Naive B cell (primary cell): ENCODE results near the gene TMUB1. TPM values are rescaled to one million over a fixed set of nuclear protein-coding genes. Genes with fewer than 3 reads are reported as not detected.

Source experiments
- ATAC-seq, 2 donors: fragments of 150-1000 bp; cut with Tn5 transposase; 2 replicates each; pipeline ENCODE4 v1.10.0; 2021; ENCODE audit warnings: low read depth in 2 of 2, mild to moderate bottlenecking in 2 of 2, moderate library complexity in 2 of 2
- DNase-seq: peaks from one replicate; pipeline ENCODE4 v3.0.0; 2022
- H3K27ac Mint-ChIP-seq, 6 donors: one replicate each; pipeline ENCODE4 v1.8.0; 2020 to 2022; ENCODE audit warnings: mild to moderate bottlenecking in 6 of 6, mixed read lengths in 6 of 6, moderate library complexity in 5 of 6, inconsistent platforms in 2 of 6
- H3K27me3 Mint-ChIP-seq, 3 donors: one replicate each; pipeline ENCODE4 v1.8.0; 2021 to 2022; ENCODE audit warnings: mixed read lengths in 3 of 3, mild to moderate bottlenecking in 1 of 3
- H3K36me3 Mint-ChIP-seq, 2 donors: one replicate each; pipeline ENCODE4 v1.8.0; 2020 to 2022; ENCODE audit warnings: mixed read lengths in 2 of 2, inconsistent platforms in 1 of 2, mild to moderate bottlenecking in 1 of 2
- H3K4me1 Mint-ChIP-seq, 3 donors: one replicate each; pipeline ENCODE4 v1.8.0; 2020 to 2022; ENCODE audit warnings: mixed read lengths in 3 of 3, inconsistent platforms in 1 of 3, mild to moderate bottlenecking in 1 of 3, moderate library complexity in 1 of 3
- H3K4me3 Mint-ChIP-seq, 8 donors: one replicate each; pipeline ENCODE4 v1.8.0; 2020 to 2022; ENCODE audit warnings: mild to moderate bottlenecking in 8 of 8, mixed read lengths in 8 of 8, moderate library complexity in 8 of 8, inconsistent platforms in 2 of 8
- H3K9me3 Mint-ChIP-seq, 7 donors: one replicate each; pipeline ENCODE4 v1.8.0; 2020 to 2022; ENCODE audit warnings: mixed read lengths in 7 of 7, mild to moderate bottlenecking in 5 of 7, inconsistent platforms in 2 of 7, moderate library complexity in 1 of 7
- polyA plus RNA-seq, 6 donors: library from polyadenylated mRNA; unstranded; fragments of 300-500 nt; fragmentation: Illumina TruSeq; gene quantifications; one replicate each; pipeline ENCODE4 v1.2.3, GENCODE V29; 2021; ENCODE audit warnings: low read depth in 6 of 6

The TMUB1 gene
- polyA plus RNA-seq, 6 donors from 2014 or later, result 36.3 to 66.1 (median 45.5) TPM

DNA sequence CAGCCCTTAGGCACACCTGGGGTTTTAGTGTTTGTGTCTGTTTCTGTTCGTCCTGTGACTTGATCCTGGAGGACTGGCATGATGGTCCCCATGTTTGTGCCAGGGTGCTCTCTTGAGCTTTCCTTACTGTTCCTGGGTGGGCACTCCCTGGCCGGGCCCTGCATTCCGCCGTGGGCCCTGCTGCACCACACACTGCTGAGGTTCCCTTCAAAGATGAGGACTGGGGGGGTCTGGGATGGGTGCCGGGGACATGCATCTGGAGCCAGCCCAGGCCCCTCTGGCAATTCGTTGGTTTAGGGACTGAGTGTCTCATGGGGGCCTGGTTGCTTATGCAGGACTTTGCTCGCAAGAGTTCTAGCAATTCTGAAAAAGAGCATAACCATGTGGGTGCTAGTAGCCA, 7.7 kb upstream of the TMUB1 start:
- peaks cover 0 to 1% of the 10 kb centered on the region in 2 donors for H3K36me3 Mint-ChIP-seq
- DNase-seq (no peak), ATAC-seq (no peak)
- peaks cover 23 to 57% (median 27%) of the 10 kb centered on the region in 3 donors for H3K27me3 Mint-ChIP-seq
- H3K4me3 Mint-ChIP-seq, result no peak overlapping the region
- H3K4me1 Mint-ChIP-seq, result peaks cover 12 to 20% (median 17%) of the 10 kb centered on the region in 3 donors
- H3K27ac Mint-ChIP-seq, result no peak overlapping the region
- H3K9me3 Mint-ChIP-seq, result peaks cover 0 to 2% (median 0%) of the 10 kb centered on the region in 7 donors

DNA sequence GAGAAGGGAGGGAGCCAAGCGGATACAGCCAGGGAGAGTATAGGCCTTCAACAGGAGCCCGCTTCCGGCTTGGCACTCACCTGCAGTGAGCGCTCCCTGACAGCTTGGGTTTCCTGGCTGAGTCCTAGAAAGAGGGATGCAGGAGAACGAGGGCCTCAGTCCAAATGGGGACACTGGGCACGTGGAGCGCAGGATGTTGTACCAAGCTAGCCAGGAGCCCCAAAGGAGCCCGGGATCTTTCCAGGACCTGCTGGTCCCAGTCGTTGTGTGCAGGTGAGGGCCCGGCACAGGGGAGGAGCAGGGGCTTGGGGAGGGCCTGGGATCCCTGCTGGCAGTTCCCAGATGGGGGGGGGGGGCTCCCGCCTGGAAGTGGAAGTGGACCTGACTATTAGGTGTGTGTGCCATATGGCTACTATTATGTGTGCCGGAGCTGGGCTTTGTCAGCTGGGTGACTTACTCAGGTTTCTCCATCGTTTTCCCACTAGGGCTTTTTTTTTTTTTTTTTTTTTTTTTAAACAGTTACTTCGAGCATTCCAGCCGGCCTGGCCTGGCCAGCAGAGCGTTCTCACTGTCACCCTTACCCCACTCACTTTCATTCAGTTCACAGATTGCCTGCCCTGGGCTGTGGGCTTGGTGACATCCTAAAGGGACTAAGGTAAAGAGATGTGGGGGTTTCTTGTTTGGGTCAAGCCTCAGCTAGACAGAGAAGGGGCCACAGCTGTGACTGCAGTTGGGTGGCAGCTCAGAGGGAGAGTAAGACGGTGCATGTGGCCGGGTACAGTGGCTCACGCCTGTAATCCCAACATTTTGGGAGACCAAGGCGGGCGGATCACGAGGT, 6.8 kb upstream of the TMUB1 start:
- Mint-ChIP-seq H3K4me1 (peaks cover 21 to 29% (median 25%) of the 10 kb centered on the region in 3 donors), H3K36me3 (peaks cover 0 to 6% of the 10 kb centered on the region in 2 donors), H3K27me3 (peaks cover 31 to 66% (median 36%) of the 10 kb centered on the region in 3 donors), H3K27ac (peak overlapping the region in 1 of 6 donors; percentile 85), H3K4me3 (no peak overlapping the region), H3K9me3 (peaks cover 0 to 2% (median 0%) of the 10 kb centered on the region in 7 donors)
- ATAC-seq (no peak), DNase-seq (no peak)

DNA sequence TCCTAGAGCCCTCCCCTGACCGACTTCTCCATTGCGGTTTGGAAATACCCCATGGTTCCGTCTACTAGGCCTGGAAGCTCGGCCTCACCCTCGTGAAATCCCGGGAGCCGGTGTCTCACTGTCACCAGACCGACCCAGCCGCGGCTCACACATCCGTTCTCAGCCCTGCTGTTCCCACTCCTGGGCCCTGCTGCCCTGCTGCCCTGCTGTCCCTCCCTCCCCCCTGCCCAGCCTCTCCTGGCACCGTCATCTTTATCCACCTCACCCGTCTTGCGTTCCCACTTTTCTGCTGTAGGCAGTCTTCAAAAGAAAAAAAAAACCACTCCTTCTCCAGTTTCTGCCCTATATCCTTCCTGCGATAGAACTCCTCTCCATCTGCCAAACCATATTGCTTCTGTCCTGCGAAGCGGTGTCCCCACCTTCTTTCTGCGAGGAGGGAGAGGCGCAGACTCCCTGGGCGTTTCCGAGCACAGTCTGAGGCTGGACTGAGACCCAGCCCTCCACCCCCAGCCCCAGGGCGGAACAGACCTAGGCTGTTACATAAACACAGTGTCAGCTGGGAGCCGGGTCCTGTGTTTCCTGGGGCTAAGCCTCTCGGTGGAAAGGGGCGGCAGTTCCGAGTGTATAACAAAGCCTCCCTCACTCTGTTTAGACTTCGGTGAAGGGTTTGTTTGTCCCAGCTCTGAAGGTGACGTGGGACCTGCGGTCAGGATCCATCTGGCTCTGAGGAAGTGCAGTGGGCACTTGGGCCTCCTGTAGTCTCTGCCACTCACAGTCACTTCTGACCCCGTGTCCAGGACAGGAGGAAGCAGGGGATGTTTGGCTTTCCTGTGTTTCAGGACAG, 5.8 kb upstream of the TMUB1 start:
- H3K4me1 Mint-ChIP-seq, result peaks cover 28 to 33% (median 31%) of the 10 kb centered on the region in 3 donors
- peak overlapping the region; percentile 38 to 94 (median 70) for H3K27ac Mint-ChIP-seq
- DNase-seq, result no peak
- peak overlapping the region; percentile 52 to 83 (median 70) for H3K4me3 Mint-ChIP-seq
- peaks cover 36 to 64% (median 44%) of the 10 kb centered on the region in 3 donors for H3K27me3 Mint-ChIP-seq
- H3K9me3 Mint-ChIP-seq, result peaks cover 0 to 2% (median 0%) of the 10 kb centered on the region in 7 donors
- H3K36me3 Mint-ChIP-seq, result peaks cover 0 to 6% of the 10 kb centered on the region in 2 donors
- peak; percentile 22 to 31 for ATAC-seq

DNA sequence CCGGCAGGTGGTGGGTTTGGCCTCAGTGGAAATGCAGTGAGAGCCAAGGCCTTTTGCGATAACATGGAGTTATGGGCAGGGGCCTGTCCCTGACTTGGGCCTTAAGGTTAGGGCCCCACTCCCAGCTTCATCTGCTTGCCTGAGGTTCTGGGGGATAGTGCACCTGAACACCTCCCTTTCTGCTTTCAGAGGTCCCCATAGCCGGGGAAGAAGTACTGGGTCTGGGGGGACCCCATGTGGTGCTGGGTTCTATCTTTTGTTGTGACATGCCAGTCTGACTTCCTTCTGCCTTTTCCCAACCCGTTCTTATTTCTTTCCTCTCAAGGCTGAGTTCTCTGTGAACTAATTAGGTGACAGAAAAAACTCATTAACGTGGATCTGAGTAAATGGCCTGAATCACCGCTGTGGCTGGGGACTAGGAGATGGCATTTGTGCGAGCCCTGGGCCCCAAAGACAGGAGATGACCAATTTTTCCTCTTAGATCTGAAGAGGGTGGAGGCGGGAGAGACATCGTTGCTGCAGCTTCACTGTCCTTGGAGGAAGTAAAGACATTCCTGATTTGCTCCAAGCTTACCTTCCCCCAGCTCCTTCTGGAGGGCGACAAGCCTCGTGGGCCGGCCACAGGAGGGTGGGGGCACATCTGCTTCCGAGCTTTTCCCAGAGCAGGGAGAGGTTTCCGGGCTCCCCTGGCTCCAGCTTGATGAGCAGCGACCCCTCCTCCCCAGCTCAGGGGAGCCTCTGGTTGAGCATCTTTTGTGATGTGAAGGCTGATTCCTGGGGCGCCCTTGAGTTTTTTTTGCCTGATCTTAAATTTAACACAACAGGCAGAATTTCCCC, 4.9 kb upstream of the TMUB1 start:
- H3K36me3 Mint-ChIP-seq, result peaks cover 0 to 6% of the 10 kb centered on the region in 2 donors
- ATAC-seq (no peak), DNase-seq (no peak)
- peak overlapping the region in 4 of 6 donors; percentile 38 to 94 (median 74) for H3K27ac Mint-ChIP-seq
- peaks cover 0 to 2% (median 0%) of the 10 kb centered on the region in 7 donors for H3K9me3 Mint-ChIP-seq
- H3K4me1 Mint-ChIP-seq, result peaks cover 28 to 33% (median 31%) of the 10 kb centered on the region in 3 donors
- H3K4me3 Mint-ChIP-seq, result peak overlapping the region; percentile 16 to 87 (median 70)
- peaks cover 36 to 64% (median 44%) of the 10 kb centered on the region in 3 donors for H3K27me3 Mint-ChIP-seq

DNA sequence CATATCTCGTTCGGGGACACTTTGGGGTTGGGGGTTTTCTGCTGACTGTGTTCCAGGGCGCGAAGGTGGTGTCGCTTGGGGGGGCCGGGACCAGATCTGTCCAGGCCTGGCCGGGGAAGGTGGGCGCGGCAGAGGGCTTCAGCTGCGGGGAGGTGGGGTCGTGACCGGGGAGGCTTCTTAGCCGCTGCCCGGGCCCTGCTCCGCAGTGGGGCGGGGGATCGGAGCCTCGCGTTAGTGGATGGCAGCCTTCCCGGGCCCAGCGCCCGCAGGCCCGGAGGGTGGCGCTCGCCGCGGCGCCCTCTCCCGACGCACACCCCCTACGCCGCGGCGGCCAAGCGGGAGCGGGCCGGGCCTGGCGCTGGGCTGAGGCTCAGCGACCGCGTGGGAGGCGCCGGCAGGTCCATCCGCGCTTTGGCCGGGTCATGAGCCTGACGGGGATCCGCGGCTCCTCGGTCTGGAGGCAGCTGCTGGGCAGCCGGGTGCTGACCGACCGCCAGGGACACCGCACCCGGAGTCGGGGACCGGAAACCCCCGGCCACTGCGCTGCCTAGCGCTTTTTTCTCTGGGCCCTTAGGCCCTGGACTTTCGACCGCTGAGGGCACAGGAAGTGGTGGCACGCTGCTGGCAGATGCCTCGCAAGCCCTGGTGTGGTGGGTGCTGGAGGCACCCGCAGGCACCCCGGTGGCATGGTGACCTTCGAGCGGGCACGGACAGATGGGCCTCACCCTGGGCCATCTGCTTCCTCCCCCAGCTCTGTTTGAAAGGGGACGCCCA, 4.1 kb upstream of the TMUB1 start:
- DNase-seq (peak; percentile 29), ATAC-seq (peak; percentile 9 to 12)
- Mint-ChIP-seq H3K27ac (peak overlapping the region; percentile 9 to 89 (median 78)), H3K4me3 (peak overlapping the region; percentile 80 to 93 (median 87)), H3K36me3 (peaks cover 0 to 6% of the 10 kb centered on the region in 2 donors), H3K4me1 (peaks cover 35 to 38% (median 38%) of the 10 kb centered on the region in 3 donors), H3K9me3 (peaks cover 0 to 2% (median 0%) of the 10 kb centered on the region in 7 donors), H3K27me3 (peaks cover 36 to 57% (median 44%) of the 10 kb centered on the region in 3 donors)

DNA sequence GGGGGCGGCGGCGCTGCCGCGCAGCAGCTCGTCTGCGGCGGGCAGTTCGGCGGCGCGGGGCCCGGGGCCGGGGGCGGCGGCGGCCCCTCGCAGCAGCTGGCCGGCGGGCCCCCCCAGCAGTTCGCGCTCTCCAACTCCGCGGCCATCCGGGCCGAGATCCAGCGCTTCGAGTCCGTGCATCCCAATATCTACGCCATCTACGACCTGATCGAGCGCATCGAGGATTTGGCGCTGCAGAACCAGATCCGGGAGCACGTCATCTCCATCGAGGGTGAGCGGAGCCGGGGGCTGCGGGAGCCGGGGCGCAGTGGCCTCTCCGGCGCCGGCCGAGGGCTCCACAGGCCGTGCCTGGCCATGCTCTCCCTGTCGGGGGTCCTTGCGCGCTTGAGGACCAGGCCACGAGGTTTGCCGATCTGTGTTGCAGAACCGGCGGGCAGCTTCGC, 3.5 kb upstream of the TMUB1 start:
- DNase-seq (no peak), ATAC-seq (no peak)
- H3K27ac Mint-ChIP-seq, result peak overlapping the region; percentile 9 to 90 (median 80)

DNA sequence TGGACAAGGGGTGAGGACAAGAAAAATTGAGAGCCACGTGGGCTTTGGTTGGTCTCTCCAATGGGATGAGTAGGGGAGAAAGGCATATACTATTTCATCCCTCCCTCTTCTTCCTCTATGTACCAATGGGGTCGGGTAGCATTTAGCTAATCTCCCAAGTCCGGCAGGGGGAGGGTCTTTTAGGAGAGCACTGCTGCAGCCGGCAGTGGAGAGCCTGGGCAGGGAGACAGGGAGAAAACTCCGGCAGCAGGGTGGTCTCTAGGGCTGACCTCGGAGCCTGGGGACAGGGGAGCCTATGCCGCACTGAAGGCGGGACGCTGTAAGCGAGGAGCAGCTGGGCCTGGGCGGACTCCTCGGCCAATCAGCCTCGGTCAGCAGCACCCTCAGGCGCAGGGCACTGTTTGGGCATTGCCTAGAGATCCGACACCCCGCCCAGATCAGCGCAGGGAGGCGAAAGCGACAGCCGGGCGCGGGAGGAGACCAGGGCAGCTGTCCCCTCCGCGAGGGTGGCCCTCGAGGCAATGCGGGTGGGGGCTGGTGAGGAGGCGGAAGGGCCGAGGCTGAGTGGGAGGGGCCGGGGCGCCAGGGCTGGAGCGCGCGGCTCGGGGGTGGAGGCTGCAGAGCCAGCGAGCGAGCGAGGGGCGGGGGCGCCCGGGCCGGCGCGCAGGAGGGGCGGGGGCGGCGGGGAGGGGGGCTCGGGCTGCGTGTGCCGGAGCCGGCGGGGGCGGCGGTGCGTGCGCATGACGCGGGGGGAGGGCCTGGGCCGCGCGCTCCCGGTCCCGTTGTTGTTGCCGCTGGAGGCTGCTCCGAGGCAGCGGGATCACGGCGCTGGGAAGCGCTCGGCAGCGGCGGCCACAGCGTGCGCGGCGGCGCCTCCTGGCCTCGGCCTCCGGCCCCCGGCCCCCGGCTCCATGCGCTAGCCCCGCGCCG, 2.7 kb upstream of the TMUB1 start, which contains the start of gene AGAP3:
TSS of gene AGAP3 (plus strand) at position 785 of the 930 bp plus-strand sequence. CDS start 267 bp downstream, outside the sequence.
- peak within 1 kb of the TSS; percentile 90 to 99 (median 96) for H3K27ac Mint-ChIP-seq
- peaks cover 0 to 6% of the 10 kb centered on the region in 2 donors for H3K36me3 Mint-ChIP-seq
- no peak for ATAC-seq
- H3K4me1 Mint-ChIP-seq, result peaks cover 35 to 44% (median 38%) of the 10 kb centered on the region in 3 donors
- DNase-seq, result no peak
- H3K9me3 Mint-ChIP-seq, result peaks cover 0 to 2% (median 0%) of the 10 kb centered on the region in 7 donors
- peaks cover 29 to 42% (median 36%) of the 10 kb centered on the region in 3 donors for H3K27me3 Mint-ChIP-seq
- peak within 1 kb of the TSS; percentile 86 to 95 (median 92) for H3K4me3 Mint-ChIP-seq

More for the DNA sequence above, 3.5 kb upstream of the TMUB1 start:
- H3K27me3 Mint-ChIP-seq, result peaks cover 34 to 51% (median 44%) of the 10 kb centered on the region in 3 donors
- peaks cover 35 to 41% (median 38%) of the 10 kb centered on the region in 3 donors for H3K4me1 Mint-ChIP-seq
- H3K36me3 Mint-ChIP-seq, result peaks cover 0 to 6% of the 10 kb centered on the region in 2 donors
- peaks cover 0 to 2% (median 0%) of the 10 kb centered on the region in 7 donors for H3K9me3 Mint-ChIP-seq
- peak overlapping the region; percentile 79 to 93 (median 87) for H3K4me3 Mint-ChIP-seq

DNA sequence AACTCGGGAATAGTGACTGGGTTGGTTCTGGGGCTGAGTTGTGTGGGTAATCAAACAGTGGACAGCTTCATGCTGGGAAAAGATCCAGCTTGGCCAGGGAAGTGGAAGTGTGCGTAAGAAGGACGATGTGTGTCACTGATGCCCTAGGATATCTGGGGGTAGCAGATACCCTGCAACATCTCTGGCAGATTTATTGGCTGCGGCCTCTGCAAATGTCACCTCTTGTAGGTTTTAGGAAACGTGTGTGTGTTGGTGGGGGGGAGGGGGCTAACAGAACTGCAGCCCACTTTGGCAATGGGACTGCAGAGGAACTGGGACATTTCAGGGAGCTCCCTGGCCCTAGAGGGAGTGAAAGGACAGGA, 2.0 kb upstream of the TMUB1 start:
- H3K4me1 Mint-ChIP-seq, result peaks cover 35 to 44% (median 38%) of the 10 kb centered on the region in 3 donors
- DNase-seq, result no peak

DNA sequence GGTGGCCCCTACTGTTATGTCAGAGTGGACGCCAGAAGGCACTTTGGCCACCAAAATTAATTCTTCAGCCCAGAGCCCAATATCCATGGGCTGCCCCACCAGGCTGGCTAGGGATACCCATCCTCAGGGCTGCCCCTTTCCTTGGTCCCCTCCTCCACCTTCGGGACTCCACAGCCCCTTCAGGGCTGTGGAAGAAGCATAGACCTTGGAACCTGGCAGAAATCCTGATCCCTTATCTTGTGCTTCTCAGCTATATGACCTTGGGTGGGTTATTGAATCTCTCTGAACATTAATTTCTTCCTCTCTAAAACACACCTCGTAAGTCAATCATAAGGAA, 499 bp upstream of the TMUB1 start:
- peak overlapping the region; percentile 77 to 97 (median 92) for H3K4me3 Mint-ChIP-seq
- peak overlapping the region; percentile 94 to 99 (median 96) for H3K27ac Mint-ChIP-seq
- peaks cover 41 to 43% (median 43%) of the 10 kb centered on the region in 3 donors for H3K4me1 Mint-ChIP-seq
- DNase-seq (peak; percentile 47), ATAC-seq (no peak)
- peaks cover 0 to 2% (median 0%) of the 10 kb centered on the region in 7 donors for H3K9me3 Mint-ChIP-seq
- H3K36me3 Mint-ChIP-seq, result peaks cover 0 to 6% of the 10 kb centered on the region in 2 donors
- peaks cover 18 to 22% (median 22%) of the 10 kb centered on the region in 3 donors for H3K27me3 Mint-ChIP-seq

More for the DNA sequence above, 2.0 kb upstream of the TMUB1 start:
- H3K27me3 Mint-ChIP-seq, result peaks cover 29 to 37% (median 36%) of the 10 kb centered on the region in 3 donors
- peaks cover 0 to 6% of the 10 kb centered on the region in 2 donors for H3K36me3 Mint-ChIP-seq
- peak overlapping the region; percentile 27 to 99 (median 96) for H3K27ac Mint-ChIP-seq
- no peak for ATAC-seq
- peak overlapping the region; percentile 84 to 95 (median 91) for H3K4me3 Mint-ChIP-seq
- peaks cover 0 to 2% (median 0%) of the 10 kb centered on the region in 7 donors for H3K9me3 Mint-ChIP-seq

DNA sequence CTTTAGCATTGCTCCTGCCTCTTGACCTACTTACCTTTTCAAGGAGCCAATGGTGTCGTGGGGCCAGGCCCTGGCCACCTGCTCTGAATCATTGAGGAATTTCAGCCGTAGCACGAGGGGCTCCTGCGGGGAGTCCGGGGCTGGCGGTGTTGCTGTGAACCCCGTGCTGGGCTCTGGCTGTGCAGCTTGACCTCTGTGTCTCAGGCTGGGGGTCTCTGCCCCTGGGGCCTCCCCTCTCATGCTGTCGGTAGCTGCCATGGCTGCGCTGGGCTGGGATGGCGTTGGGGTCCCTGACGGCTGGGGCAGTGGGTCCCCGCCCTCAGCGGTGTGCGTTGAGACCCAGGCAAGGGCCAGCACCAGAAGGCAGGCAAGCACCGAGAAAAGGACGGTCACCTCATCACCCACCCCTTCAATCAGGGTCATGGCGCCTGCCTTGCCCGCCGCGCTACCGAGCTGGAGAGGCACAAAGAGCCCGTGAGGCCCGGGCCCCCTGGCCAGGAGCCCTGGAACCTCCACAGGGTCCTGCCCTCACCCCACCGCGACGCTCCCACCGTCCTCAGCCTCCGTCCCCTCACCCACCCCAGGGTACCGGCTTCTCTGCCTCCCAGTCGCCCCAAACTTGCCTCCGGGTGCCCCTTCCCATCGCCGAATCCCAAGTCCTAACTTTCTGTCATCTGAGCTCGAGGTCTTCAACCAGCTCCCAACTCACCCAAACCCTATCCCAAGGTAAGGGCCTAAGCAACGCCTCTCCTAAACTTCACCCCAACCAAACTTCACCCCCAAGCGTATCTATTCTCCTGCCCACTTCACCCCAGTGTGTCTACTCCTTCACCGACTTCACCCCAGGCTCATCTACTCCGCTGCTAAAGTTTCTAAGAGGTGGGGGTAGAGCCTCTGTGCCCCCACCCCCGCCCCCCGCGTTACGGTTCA, 887 bp downstream of the TMUB1 start:
- DNase-seq, result no peak
- H3K4me1 Mint-ChIP-seq, result peaks cover 36 to 51% (median 45%) of the 10 kb centered on the region in 3 donors
- H3K4me3 Mint-ChIP-seq, result peak overlapping the region; percentile 85 to 97 (median 94)
- ATAC-seq, result no peak
- peaks cover 0 to 6% of the 10 kb centered on the region in 2 donors for H3K36me3 Mint-ChIP-seq
- H3K9me3 Mint-ChIP-seq, result peaks cover 0 to 2% (median 0%) of the 10 kb centered on the region in 7 donors
- peak overlapping the region; percentile 97 to 99 (median 98) for H3K27ac Mint-ChIP-seq
- H3K27me3 Mint-ChIP-seq, result peaks cover 13 to 21% (median 19%) of the 10 kb centered on the region in 3 donors
